Panc1 (cell line): Measurements from ENCODE around the gene PDILT. TPM values are rescaled to one million over a fixed set of nuclear protein-coding genes. Genes with fewer than 3 reads are reported as not detected.

ENCODE experiments used
- ATAC-seq: fragments of 200-7000 bp; cut with Tn5 transposase; 2 replicates; pipeline ENCODE4 v1.9.1; 2020; ENCODE audit warnings: mild to moderate bottlenecking, moderate library complexity
- BruUV-seq: library from RNA; stranded (reverse); fragments of 400-500 nt; replicated peaks from 2 replicates; lab custom pipeline; 2021; lab: Mats Ljungman, UMichigan
- CTCF ChIA-PET: fragments of 300-600 bp; sonication (Branson Sonifier 250); formaldehyde crosslinking; loops from one replicate; lab custom pipeline; 2022; ENCODE audit warnings: antibody characterized with exemption; lab: Charles Lee
- POLR2A ChIA-PET: fragments of 300-600 bp; sonication (Branson Sonifier 250); formaldehyde crosslinking; loops from one replicate; lab custom pipeline; 2022; ENCODE audit warnings: antibody characterized with exemption; lab: Charles Lee
- DNase-seq: peaks from one replicate; pipeline ENCODE4 v3.0.0-alpha.2; 2010; ENCODE audit warnings: low read depth, low spot score
- H3K27ac ChIP-seq: 2 replicates; pipeline ENCODE4 v1.5.1; 2011; ENCODE audit warnings: mild to moderate bottlenecking, low read length, inconsistent platforms
- H3K27me3 ChIP-seq: fragments of 200-500 bp; sonication (Bioruptor generic); 2 replicates; pipeline ENCODE4 v1.6.0; 2014; ENCODE audit warnings: low read length, inconsistent platforms; ENCODE audit not compliant: control insufficient read depth, insufficient read depth
- H3K36me3 ChIP-seq: fragments of 200-500 bp; sonication (Bioruptor generic); 2 replicates; pipeline ENCODE4 v1.5.1; 2014; ENCODE audit warnings: inconsistent platforms, mild to moderate bottlenecking, low read length, moderate library complexity; ENCODE audit not compliant: control insufficient read depth, insufficient read depth
- H3K4me1 ChIP-seq: 2 replicates; pipeline ENCODE4 v1.5.1; 2011; ENCODE audit warnings: inconsistent platforms, mild to moderate bottlenecking, low read length, moderate library complexity; ENCODE audit not compliant: control insufficient read depth, insufficient read depth
- H3K4me3 ChIP-seq, 2 experiments: 2 replicates each; pipeline ENCODE4 v1.5.1; 2011 to 2012; ENCODE audit warnings: low read depth in 2 of 2, low read length in 2 of 2, mild to moderate bottlenecking in 2 of 2, inconsistent platforms in 1 of 2, moderate library complexity in 1 of 2
- H3K9me3 ChIP-seq: fragments of 200-500 bp; sonication (Bioruptor generic); 2 replicates; pipeline ENCODE4 v1.5.1; 2014; ENCODE audit warnings: low read depth, mild to moderate bottlenecking, inconsistent platforms, low read length, moderate library complexity; ENCODE audit not compliant: control insufficient read depth, insufficient read depth
- POLR2AphosphoS5 ChIP-seq: IDR thresholded peaks from 2 replicates; pipeline ENCODE4 v1.6.1; 2012; ENCODE audit warnings: mild to moderate bottlenecking, low read depth, low read length, moderate library complexity
- SIN3A ChIP-seq: IDR thresholded peaks from 2 replicates; pipeline ENCODE4 v1.6.1; 2012; ENCODE audit warnings: low read depth, mild to moderate bottlenecking, low read length, moderate library complexity, borderline replicate concordance; ENCODE audit not compliant: insufficient read depth
- TCF7L2 ChIP-seq: IDR thresholded peaks from 2 replicates; pipeline ENCODE4 v1.6.1; 2011; ENCODE audit warnings: mild to moderate bottlenecking, low read depth, low read length, inconsistent platforms
- in situ Hi-C: cut with HindIII; loops from 2 replicates; pipeline ENCODE4 v1.10.0; 2016; ENCODE audit warnings: low sequenced_read_pairs, low pct_unique_long_range_greater_than_20kb
- intact Hi-C: fragments of 100-400 bp; cut with micrococcal nuclease; formaldehyde crosslinking; loops from one replicate; pipeline ENCODE4 v1.10.0; 2022; ENCODE audit not compliant: unreplicated experiment
- total RNA-seq: library from RNA; stranded (reverse); gene quantifications from one replicate; pipeline ENCODE4 v1.2.1, GENCODE V29; 2021; ENCODE audit not compliant: unreplicated experiment
- TF ChIP-seq, protein P1 (sequence below): fragments of 450-650 bp; IDR thresholded peaks from 2 replicates; pipeline ENCODE4 v1.5.1; 2017; ENCODE audit warnings: mild to moderate bottlenecking
- TF ChIP-seq, protein P2 (sequence below), 2 experiments: IDR thresholded peaks; 2 replicates each; pipeline ENCODE4 v1.6.1; 2011 to 2012; ENCODE audit warnings: low read depth in 2 of 2, control low read depth in 1 of 2, low read length in 1 of 2, mild to moderate bottlenecking in 1 of 2, moderate library complexity in 1 of 2; ENCODE audit not compliant: insufficient read depth in 1 of 2

PDILT gene
- total RNA-seq, 1 experiment from 2014 or later, result not detected

DNA sequence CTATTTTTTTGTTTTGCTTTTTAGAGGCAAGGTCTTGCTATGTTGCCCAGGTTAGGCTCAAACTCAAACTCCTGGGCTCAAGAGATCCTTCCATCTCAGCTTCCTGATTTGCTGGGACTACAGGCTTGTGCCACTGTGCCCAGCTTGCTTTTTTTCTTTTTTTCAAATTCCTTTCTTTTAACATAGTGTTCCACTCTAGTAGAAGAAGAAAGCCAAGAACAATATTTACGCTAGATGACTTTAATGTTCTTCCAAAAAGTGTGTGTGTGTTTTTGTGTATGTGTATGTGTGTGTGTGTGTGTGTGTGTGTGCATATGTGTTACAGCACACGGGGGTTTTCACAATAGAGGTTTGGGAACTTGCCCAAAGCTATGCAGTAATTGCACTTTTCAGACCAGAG is 41.3 kb downstream of the PDILT start:
- ATAC-seq (no peak), DNase-seq (no peak)
- Histone ChIP-seq H3K4me1 (no peaks in the 10 kb centered on the region), H3K9me3 (no peaks in the 10 kb centered on the region), H3K36me3 (no peaks in the 10 kb centered on the region), H3K4me3 (no peak overlapping the region), H3K27me3 (peaks cover 25% of the 10 kb centered on the region), H3K27ac (no peak overlapping the region)
- CTCF ChIA-PET, result interaction anchor here (0.7 kb wide), 1 partner anchor 462 kb away, joined by 3 read pairs; no protein-coding TSS in a partner anchor
- POLR2A ChIA-PET, result interaction anchor here (0.6 kb wide), 1 partner anchor 170 kb away, joined by 14 read pairs; no protein-coding TSS in a partner anchor
- intact Hi-C loops (no loop called here), in situ Hi-C loops (no loop called here)
- BruUV-seq, result no TSS peak
- TF ChIP-seq SIN3A, result no peak
- TF ChIP-seq POLR2AphosphoS5, result no peak
- TF ChIP-seq, protein P1, sequence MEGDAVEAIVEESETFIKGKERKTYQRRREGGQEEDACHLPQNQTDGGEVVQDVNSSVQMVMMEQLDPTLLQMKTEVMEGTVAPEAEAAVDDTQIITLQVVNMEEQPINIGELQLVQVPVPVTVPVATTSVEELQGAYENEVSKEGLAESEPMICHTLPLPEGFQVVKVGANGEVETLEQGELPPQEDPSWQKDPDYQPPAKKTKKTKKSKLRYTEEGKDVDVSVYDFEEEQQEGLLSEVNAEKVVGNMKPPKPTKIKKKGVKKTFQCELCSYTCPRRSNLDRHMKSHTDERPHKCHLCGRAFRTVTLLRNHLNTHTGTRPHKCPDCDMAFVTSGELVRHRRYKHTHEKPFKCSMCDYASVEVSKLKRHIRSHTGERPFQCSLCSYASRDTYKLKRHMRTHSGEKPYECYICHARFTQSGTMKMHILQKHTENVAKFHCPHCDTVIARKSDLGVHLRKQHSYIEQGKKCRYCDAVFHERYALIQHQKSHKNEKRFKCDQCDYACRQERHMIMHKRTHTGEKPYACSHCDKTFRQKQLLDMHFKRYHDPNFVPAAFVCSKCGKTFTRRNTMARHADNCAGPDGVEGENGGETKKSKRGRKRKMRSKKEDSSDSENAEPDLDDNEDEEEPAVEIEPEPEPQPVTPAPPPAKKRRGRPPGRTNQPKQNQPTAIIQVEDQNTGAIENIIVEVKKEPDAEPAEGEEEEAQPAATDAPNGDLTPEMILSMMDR, result no peak
- TF ChIP-seq, protein P2, sequence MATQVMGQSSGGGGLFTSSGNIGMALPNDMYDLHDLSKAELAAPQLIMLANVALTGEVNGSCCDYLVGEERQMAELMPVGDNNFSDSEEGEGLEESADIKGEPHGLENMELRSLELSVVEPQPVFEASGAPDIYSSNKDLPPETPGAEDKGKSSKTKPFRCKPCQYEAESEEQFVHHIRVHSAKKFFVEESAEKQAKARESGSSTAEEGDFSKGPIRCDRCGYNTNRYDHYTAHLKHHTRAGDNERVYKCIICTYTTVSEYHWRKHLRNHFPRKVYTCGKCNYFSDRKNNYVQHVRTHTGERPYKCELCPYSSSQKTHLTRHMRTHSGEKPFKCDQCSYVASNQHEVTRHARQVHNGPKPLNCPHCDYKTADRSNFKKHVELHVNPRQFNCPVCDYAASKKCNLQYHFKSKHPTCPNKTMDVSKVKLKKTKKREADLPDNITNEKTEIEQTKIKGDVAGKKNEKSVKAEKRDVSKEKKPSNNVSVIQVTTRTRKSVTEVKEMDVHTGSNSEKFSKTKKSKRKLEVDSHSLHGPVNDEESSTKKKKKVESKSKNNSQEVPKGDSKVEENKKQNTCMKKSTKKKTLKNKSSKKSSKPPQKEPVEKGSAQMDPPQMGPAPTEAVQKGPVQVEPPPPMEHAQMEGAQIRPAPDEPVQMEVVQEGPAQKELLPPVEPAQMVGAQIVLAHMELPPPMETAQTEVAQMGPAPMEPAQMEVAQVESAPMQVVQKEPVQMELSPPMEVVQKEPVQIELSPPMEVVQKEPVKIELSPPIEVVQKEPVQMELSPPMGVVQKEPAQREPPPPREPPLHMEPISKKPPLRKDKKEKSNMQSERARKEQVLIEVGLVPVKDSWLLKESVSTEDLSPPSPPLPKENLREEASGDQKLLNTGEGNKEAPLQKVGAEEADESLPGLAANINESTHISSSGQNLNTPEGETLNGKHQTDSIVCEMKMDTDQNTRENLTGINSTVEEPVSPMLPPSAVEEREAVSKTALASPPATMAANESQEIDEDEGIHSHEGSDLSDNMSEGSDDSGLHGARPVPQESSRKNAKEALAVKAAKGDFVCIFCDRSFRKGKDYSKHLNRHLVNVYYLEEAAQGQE (IDR thresholded peaks at IDR 0.05; ENCODE audit: insufficient read depth in 1 of 2, low read depth in 2 of 2, low read length in 1 of 2), result no peak
- no peak for TF ChIP-seq TCF7L2

- no peak for DNase-seq
- BruUV-seq, result no TSS peak
- Histone ChIP-seq H3K27ac (no peak overlapping the region), H3K4me3 (no peak overlapping the region), H3K27me3 (peaks cover 27% of the 10 kb centered on the region), H3K36me3 (no peaks in the 10 kb centered on the region), H3K4me1 (no peaks in the 10 kb centered on the region), H3K9me3 (no peaks in the 10 kb centered on the region)
- in situ Hi-C loops, result no loop called here
- intact Hi-C loops, result no loop called here
- no peak for ATAC-seq
- no peak for TF ChIP-seq TCF7L2
- TF ChIP-seq, protein P1, result peak; percentile 47
- ChIA-PET POLR2A (no interaction called here), CTCF (no interaction called here)
Measured at GRCh38 chr16:20359997-20360396, 44.5 kb downstream of the PDILT start.
